Left kidney (tissue), 2 donors: Measurements from ENCODE around the gene PAM. TPM values are rescaled to one million over a fixed set of nuclear protein-coding genes. Genes with fewer than 3 reads are reported as not detected.

ENCODE experiments used
- DNase-seq: peaks from one replicate; pipeline ENCODE4 v3.0.0-alpha.2; 2013
- polyA plus RNA-seq: library from polyadenylated mRNA; unstranded; fragments of 120-200 nt; gene quantifications from one replicate; pipeline ENCODE4 v1.2.1, GENCODE V29; 2013; ENCODE audit not compliant: insufficient read length

Gene PAM
- polyA plus RNA-seq, 1 donor: 232 TPM

GRCh38 chr5:102858808-102859207 is 103.7 kb downstream of the PAM start:
- DNase-seq: no peak

GRCh38 chr5:102860035-102860434 is 104.9 kb downstream of the PAM start:
- no peak for DNase-seq

DNA sequence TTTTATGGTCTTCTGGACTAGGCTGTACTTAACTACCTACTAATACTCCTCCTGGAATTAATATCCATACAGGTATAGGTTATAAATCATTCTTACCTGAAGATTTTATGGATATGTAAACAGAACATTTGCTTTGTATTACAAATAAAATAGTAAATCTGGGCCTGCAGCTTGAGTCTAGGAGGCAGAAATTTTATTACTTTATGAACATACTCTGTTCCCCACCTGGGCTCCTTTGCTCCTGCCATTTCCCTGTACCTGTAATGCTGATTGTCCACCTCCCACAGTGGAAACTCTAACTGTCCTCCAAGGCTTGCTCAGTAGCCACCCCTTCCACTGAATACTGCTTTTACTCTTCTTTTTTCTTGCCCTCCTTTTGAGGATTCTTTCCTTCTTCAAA is 108.0 kb downstream of the PAM start:
- no peak for DNase-seq

- no peak for DNase-seq
These were observed 108.9 kb downstream of the PAM start for GRCh38 chr5:102863764-102864560.

- no peak for DNase-seq
These were observed 110.0 kb downstream of the PAM start for GRCh38 chr5:102865171-102865509.

DNA sequence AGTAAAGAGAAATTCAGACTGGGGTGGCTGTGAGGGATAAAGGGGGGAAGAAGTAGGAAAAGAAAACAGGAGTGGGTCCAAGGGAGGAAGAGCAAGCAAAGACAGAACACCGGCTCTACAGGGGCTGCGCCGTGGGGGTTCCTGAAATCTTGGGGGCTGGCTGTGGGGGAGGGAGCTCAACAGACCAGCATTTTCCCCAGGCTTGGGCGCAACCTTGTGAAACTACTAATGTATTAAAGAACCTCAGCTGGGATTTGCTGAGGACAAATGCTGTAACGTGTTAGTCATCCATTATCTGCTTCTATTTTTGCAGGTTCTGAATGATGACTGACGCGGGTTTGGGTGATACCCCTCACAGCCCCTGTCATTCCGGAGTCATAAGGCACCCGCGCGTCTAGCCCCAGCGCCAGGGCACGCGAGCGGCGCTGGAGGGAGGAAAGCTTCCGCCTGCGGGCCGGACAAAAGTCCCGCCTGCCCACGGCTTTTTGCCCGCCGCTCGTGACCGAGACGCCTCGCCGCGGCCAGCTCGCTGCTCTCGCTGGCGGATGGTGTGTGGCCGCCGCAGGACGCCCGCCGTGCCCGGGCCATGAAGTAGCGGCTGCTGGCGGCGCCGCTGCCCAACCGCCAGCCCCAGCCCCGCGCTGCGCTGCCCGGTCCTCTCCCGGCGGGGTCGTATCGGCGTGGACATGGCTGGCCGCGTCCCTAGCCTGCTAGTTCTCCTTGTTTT is 110.6 kb downstream of the PAM start:
- DNase-seq: peak; percentile 83

- DNase-seq: peak; percentile 55
These were observed 111.1 kb downstream of the PAM start for GRCh38 chr5:102866237-102866600.

DNA sequence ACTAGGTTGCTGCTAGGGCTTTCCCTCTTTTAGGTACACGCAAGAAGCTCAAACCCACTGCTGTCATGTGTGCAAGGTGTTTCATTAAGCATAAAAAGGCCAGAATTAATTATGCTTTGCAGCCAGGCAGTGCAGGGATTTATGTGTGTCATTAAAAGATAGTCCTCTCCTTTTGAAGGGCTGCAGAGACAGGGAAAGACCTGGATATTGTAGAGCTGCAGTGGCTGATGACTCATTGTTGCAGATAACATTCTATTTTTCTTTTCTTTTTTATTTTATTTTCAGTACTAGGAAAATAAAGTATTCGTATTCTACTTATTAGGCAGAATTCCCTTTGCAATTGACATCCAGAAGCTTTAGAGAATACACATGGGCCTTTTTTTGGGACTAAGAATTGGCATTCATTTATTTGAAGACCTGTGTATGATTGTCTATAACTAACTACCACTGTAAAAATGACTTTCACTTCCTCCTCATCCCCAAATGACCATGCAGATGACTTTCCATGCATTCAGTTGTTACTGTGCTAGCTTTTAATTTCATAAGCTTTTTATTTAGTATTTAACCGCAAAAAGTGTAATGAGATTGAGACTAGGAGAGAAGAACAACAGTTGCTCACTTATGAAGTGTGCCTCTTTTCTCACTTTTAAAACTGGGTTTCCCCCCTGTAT is 113.0 kb downstream of the PAM start:
- no peak for DNase-seq

- DNase-seq: no peak
These were observed 114.1 kb downstream of the PAM start for GRCh38 chr5:102869230-102869629.

DNA sequence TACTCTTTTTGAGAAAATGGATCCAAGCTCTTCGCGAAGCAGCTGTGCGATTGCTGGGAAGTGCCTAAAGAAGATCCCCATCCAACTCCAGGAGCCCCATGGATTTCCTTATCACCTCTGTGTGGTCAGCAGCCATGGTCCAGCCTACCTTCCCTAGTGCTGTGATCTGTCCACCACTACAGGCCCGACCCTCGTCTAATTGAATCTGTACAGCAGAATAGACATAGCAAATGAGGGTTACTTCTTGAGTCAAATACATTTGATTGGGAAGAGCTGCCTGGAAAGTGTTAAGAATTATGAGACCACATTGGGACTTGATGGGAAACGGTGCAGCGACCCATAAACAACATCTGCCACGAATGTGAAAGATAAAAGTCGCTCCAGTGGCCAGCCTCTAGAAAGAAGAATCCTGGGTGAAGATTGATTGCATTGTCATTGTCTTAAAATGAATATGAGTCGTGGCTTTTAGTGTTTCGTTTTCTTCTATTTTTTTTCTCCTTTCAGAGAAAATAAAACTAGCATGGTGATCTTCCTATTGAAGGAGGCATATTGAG is 118.4 kb downstream of the PAM start:
- DNase-seq: no peak

DNA sequence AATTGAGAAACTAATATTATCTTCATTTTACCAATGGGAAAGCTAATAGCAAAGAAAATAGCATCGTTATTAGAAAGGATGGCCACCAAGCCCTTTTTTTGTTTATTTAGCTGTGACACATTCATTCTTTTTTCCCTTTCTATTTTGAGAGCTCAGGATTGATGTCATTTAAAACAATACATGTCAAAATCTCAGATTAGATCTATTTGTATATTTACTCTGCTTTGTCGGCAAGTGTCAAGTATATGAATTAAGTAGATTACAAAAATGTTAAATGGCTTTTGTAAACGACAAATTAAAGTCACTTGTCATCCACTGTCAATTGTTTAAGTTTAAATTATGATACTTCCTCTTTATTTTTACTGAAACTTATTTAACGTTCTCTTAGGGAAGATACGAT is 118.9 kb downstream of the PAM start:
- no peak for DNase-seq

GRCh38 chr5:102875721-102876123 is 120.6 kb downstream of the PAM start:
- peak; percentile 30 for DNase-seq

DNA sequence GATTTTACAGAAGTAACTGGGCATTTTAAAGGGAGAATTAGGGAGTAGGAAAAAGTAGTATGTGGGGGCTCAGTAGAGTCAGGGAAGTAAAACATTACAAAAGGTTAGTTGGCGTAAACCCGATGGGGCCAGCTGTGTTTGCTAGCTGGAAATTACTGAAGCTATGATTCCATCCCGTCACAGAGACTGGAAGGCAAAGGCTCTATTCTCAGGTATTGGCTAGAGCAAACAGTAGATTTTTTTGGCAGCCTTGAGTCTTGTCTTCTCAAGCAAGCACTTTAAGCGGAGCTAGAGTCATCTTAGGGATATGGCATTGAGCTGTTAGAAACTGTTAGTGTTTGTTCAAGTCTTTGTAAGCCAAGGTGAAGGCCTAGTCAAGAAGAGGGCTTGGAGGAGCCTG is 121.5 kb downstream of the PAM start:
- no peak for DNase-seq

DNA sequence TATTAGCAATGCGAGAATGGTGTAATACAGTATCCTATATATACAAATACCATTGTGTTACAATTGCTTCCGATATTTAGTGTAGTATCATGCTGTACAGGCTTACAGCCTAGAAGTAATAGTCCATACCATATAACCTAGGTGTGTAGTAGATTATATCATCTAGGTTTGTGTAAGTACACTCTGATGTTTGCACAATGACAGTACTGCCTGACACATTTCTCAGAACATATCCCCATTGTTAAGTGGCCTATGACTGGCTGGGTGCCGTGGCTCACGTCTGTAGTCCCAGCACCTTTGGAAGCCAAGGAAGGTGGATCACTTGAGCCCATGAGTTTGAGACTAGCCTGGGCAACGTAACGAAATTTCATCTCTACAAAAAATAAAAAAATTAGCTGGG is 124.6 kb downstream of the PAM start:
- DNase-seq: no peak

DNA sequence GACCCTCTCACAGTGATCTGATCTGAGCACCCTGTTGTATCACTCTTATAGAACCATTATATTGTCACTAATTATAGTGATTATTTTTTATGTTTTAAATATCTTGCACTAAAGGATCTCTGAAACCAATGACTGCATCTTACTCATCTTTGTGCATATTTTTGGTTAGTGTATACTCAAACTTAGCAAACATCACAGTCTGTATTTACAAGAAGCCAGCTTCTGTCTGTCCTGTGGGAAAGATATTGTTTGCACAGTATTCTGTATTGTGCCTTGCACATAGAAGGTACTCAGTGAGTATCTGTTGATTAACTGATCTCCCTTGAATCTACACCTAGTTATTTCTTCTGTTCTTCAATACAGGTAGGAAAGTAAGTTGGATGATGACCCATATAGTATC is 131.5 kb downstream of the PAM start:
- DNase-seq: no peak

DNA sequence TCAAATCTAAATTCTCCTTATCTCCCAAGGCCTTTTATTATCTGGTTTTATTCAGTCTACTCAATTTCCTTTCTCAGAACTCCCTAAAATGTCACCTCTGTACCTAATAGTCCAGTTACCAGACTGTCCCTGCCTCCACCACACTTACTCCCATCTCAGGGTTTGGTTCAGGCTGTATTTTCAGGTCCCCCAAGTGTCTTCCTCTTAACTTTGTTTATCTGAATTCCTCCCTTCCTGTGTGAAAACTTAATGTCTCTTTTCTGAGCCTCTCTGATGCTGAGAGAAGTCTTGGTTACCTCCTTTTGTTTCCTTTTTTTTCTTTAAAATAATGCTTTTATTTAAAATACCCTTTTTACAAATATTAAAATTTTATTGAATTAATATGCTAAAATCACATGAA is 133.4 kb downstream of the PAM start:
- DNase-seq: no peak

DNA sequence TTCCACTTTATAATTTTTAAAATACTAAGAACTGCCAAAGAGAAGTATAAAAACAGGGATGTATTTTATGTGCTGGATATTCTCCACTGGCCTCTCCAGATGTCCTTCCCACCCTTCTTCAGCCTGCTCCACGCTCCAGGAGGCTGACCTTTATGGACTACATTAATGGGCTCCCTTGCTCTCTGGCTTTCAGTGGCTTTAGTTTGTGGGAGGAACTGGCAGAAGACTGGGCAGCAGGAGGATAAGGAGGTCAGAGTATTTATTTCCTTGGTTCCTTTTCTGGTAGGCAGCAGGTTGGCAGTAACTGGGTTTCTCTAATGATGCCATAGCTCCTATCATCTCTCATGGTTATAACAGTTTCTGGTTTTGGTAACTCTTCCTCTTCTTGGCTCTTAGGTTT is 133.9 kb downstream of the PAM start:
- no peak for DNase-seq

- no peak for DNase-seq
These were observed 135.0 kb downstream of the PAM start for GRCh38 chr5:102890133-102890532.

- no peak for DNase-seq
These were observed 136.1 kb downstream of the PAM start for GRCh38 chr5:102891175-102891574.

GRCh38 chr5:102893942-102894341 is 138.8 kb downstream of the PAM start:
- no peak for DNase-seq

- DNase-seq: no peak
These were observed 140.1 kb downstream of the PAM start for GRCh38 chr5:102895234-102895633.

GRCh38 chr5:102895976-102896375 is 140.9 kb downstream of the PAM start:
- no peak for DNase-seq
